Breast epithelium (tissue), 4 donors: ENCODE data around the gene COMP. TPM values are rescaled to one million over a fixed set of nuclear protein-coding genes. Genes with fewer than 3 reads are reported as not detected.

ENCODE experiments used
- DNase-seq, 2 donors: peaks; one replicate each; pipeline ENCODE4 v3.0.0-alpha.2; 2019; ENCODE audit warnings: low spot score in 2 of 2
- H3K27ac ChIP-seq, 2 donors: fragments of 200-600 bp; sonication (generic) in 1 of 2; one replicate each; pipeline ENCODE4 v1.5.1; 2016 to 2019; ENCODE audit warnings: mild to moderate bottlenecking in 1 of 2
- H3K27me3 ChIP-seq, 2 donors: fragments of 200-600 bp; sonication (generic) in 1 of 2; one replicate each; pipeline versions ENCODE4 v1.5.1 to v1.6.0; 2017 to 2019; ENCODE audit warnings: control low read depth in 1 of 2, mild to moderate bottlenecking in 1 of 2
- H3K36me3 ChIP-seq: fragments of 200-600 bp; one replicate; pipeline ENCODE4 v1.5.1; 2019
- H3K4me1 ChIP-seq, 2 donors: fragments of 200-600 bp; sonication (generic); one replicate each; pipeline ENCODE4 v1.5.1; 2016 to 2019; ENCODE audit warnings: control low read depth in 1 of 2
- H3K4me3 ChIP-seq, 3 donors: fragments of 200-600 bp; sonication (generic); 1 replicate in 2 of 3; 2 replicates in 1 of 3; pipeline ENCODE4 v1.5.1; 2016 to 2019; ENCODE audit warnings: mild to moderate bottlenecking in 3 of 3, moderate library complexity in 2 of 3
- H3K9me3 ChIP-seq, 2 donors: fragments of 200-600 bp; sonication (generic) in 1 of 2; one replicate each; pipeline ENCODE4 v1.5.1; 2016 to 2019; ENCODE audit warnings: control low read depth in 1 of 2
- CTCF ChIP-seq, 3 donors: fragments of 450-650 bp; IDR thresholded peaks; one replicate each; pipeline ENCODE4 v1.5.1; 2016 to 2017; ENCODE audit warnings: antibody characterized with exemption in 3 of 3, mild to moderate bottlenecking in 3 of 3, moderate library complexity in 3 of 3
- POLR2A ChIP-seq: fragments of 450-650 bp; IDR thresholded peaks from one replicate; pipeline ENCODE4 v1.6.1; 2016; ENCODE audit warnings: antibody characterized with exemption, mild to moderate bottlenecking, moderate library complexity
- POLR2AphosphoS5 ChIP-seq, 3 donors: sonication (generic); formaldehyde crosslinking; IDR thresholded peaks; one replicate each; pipeline ENCODE4 v1.6.1; 2017; ENCODE audit warnings: antibody characterized with exemption in 3 of 3
- intact Hi-C: fragments of 100-400 bp; cut with DNase I; formaldehyde crosslinking; loops from one replicate; pipeline ENCODE4 v1.15.1; 2023; ENCODE audit warnings: low total_unique reads
- total RNA-seq, 3 donors: library from RNA; depleted of rRNA; stranded (reverse); fragments of >200 nt; gene quantifications; one replicate each; pipeline ENCODE4 v1.1.0, GENCODE V29; 2016

The COMP gene
- total RNA-seq, 3 donors from 2014 or later = 1.0 to 4.9 (median 2.2) TPM

- H3K27ac ChIP-seq = no peak overlapping the region
- intact Hi-C loops = no loop called here
- no peak overlapping the region for H3K4me3 ChIP-seq
- no peaks in the 10 kb centered on the region for H3K36me3 ChIP-seq
- H3K4me1 ChIP-seq = peaks cover 0 to 7% of the 10 kb centered on the region in 2 donors
- no peak for DNase-seq
- H3K9me3 ChIP-seq = no peaks in the 10 kb centered on the region
- no peaks in the 10 kb centered on the region for H3K27me3 ChIP-seq
- TF ChIP-seq POLR2A = no peak
- TF ChIP-seq POLR2AphosphoS5 (IDR thresholded peaks at IDR 0.05) = no peak
- no peak for TF ChIP-seq CTCF (IDR thresholded peaks at IDR 0.05)
These were observed 48.0 kb downstream of the COMP start for GRCh38 chr19:18742838-18743783.

- H3K36me3 ChIP-seq = no peaks in the 10 kb centered on the region
- H3K4me1 ChIP-seq = peaks cover 0 to 7% of the 10 kb centered on the region in 2 donors
- H3K9me3 ChIP-seq = no peaks in the 10 kb centered on the region
- TF ChIP-seq POLR2A (no peak), CTCF (IDR thresholded peaks at IDR 0.05) (no peak), POLR2AphosphoS5 (IDR thresholded peaks at IDR 0.05) (no peak)
- H3K27ac ChIP-seq = peak overlapping the region in 1 of 2 donors; percentile 58
- H3K27me3 ChIP-seq = no peaks in the 10 kb centered on the region
- no peak for DNase-seq
- intact Hi-C loops = no loop called here
- no peak overlapping the region for H3K4me3 ChIP-seq
These were observed 48.8 kb downstream of the COMP start for GRCh38 chr19:18742324-18742723.

- no peak for TF ChIP-seq POLR2A
- TF ChIP-seq CTCF (IDR thresholded peaks at IDR 0.05) = no peak
- TF ChIP-seq POLR2AphosphoS5 (IDR thresholded peaks at IDR 0.05) = no peak
These were observed 49.7 kb downstream of the COMP start for GRCh38 chr19:18741124-18742121.

GRCh38 chr19:18738961-18739690 lies 52.0 kb downstream of the COMP start:
- H3K27ac ChIP-seq = no peak overlapping the region
- no peaks in the 10 kb centered on the region for H3K36me3 ChIP-seq
- intact Hi-C loops = no loop called here
- H3K27me3 ChIP-seq = no peaks in the 10 kb centered on the region
- peaks cover 0 to 7% of the 10 kb centered on the region in 2 donors for H3K4me1 ChIP-seq
- no peaks in the 10 kb centered on the region for H3K9me3 ChIP-seq
- TF ChIP-seq POLR2AphosphoS5 (IDR thresholded peaks at IDR 0.05) (no peak), POLR2A (no peak), CTCF (IDR thresholded peaks at IDR 0.05) (no peak)
- DNase-seq = no peak
- H3K4me3 ChIP-seq = no peak overlapping the region

More at GRCh38 chr19:18741124-18742121, 49.7 kb downstream of the COMP start:
- Histone ChIP-seq H3K27me3 (no peaks in the 10 kb centered on the region), H3K27ac (peak overlapping the region; percentile 33 to 58), H3K4me3 (no peak overlapping the region), H3K36me3 (no peaks in the 10 kb centered on the region), H3K9me3 (no peaks in the 10 kb centered on the region), H3K4me1 (peaks cover 0 to 7% of the 10 kb centered on the region in 2 donors)
- peak; percentile 38 to 83 for DNase-seq
- intact Hi-C loops = no loop called here
